IMR-90 (cell line): ENCODE measurements around the gene QKI. TPM values are rescaled to one million over a fixed set of nuclear protein-coding genes. Genes with fewer than 3 reads are reported as not detected.

ENCODE experiments used
- ATAC-seq: fragments of 200-7000 bp; cut with Tn5 transposase; 2 replicates; pipeline ENCODE4 v1.9.1; 2020; ENCODE audit warnings: low read depth, mild to moderate bottlenecking, moderate library complexity
- BruUV-seq: library from RNA; stranded (reverse); fragments of 400-500 nt; replicated peaks from 2 replicates; lab custom pipeline; 2021; lab: Mats Ljungman, UMichigan
- CTCF ChIA-PET: fragments of 300-600 bp; formaldehyde crosslinking; extraction: SDS; loops from one replicate; lab custom pipeline; 2021; ENCODE audit warnings: antibody characterized with exemption; lab: Yijun Ruan, JAX
- POLR2A ChIA-PET: fragments of 300-600 bp; sonication (Branson Sonifier 250); formaldehyde crosslinking; loops from one replicate; lab custom pipeline; 2022; ENCODE audit warnings: antibody characterized with exemption; ENCODE audit not compliant: unreplicated experiment; lab: Charles Lee
- DNase-seq: peaks from one replicate; pipeline ENCODE4 v3.0.0; 2013
- H2AFZ ChIP-seq: replicated peaks from 2 replicates; pipeline ENCODE3; 2013; ENCODE audit warnings: low read length, mild to moderate bottlenecking; ENCODE audit not compliant: poor library complexity
- H2AK5ac ChIP-seq: 2 replicates; pipeline ENCODE4 v1.6.1; 2013; ENCODE audit warnings: low read depth, low read length, inconsistent platforms
- H2AK9ac ChIP-seq: replicated peaks from 2 replicates; pipeline ENCODE3; 2013; ENCODE audit warnings: mild to moderate bottlenecking, low read depth, low read length, moderate library complexity; ENCODE audit not compliant: poor library complexity
- H2BK120ac ChIP-seq: 2 replicates; pipeline ENCODE4 v1.6.1; 2013; ENCODE audit warnings: low read depth, low read length, inconsistent platforms
- H2BK15ac ChIP-seq: 3 replicates; pipeline ENCODE4 v1.6.1; 2013; ENCODE audit warnings: low read depth, low read length, inconsistent platforms
- H2BK20ac ChIP-seq: 2 replicates; pipeline ENCODE4 v1.6.1; 2013; ENCODE audit warnings: low read depth, mild to moderate bottlenecking, inconsistent platforms, low read length, moderate library complexity
- H2BK5ac ChIP-seq: 2 replicates; pipeline ENCODE4 v1.6.1; 2013; ENCODE audit warnings: mild to moderate bottlenecking, low read depth, low read length, inconsistent platforms; ENCODE audit not compliant: poor library complexity, severe bottlenecking
- H3K14ac ChIP-seq: replicated peaks from 2 replicates; pipeline ENCODE4 v1.6.1; 2013; ENCODE audit warnings: low read depth, low read length, inconsistent platforms
- H3K18ac ChIP-seq: 2 replicates; pipeline ENCODE4 v1.6.1; 2013; ENCODE audit warnings: low read depth, low read length, control low read depth
- H3K23ac ChIP-seq: 2 replicates; pipeline ENCODE4 v1.6.1; 2013; ENCODE audit warnings: low read depth, low read length, inconsistent platforms
- H3K27ac ChIP-seq: 2 replicates; pipeline ENCODE4 v1.5.1; 2013; ENCODE audit warnings: mild to moderate bottlenecking, control low read depth, low read length; ENCODE audit not compliant: insufficient read depth
- H3K27me3 ChIP-seq: 2 replicates; pipeline ENCODE4 v1.6.1; 2013; ENCODE audit warnings: low read length; ENCODE audit not compliant: control insufficient read depth, insufficient read depth
- H3K36me3 ChIP-seq: 2 replicates; pipeline ENCODE4 v1.6.1; 2013; ENCODE audit warnings: low read length, mixed read lengths; ENCODE audit not compliant: control insufficient read depth, insufficient read depth
- H3K4ac ChIP-seq: 2 replicates; pipeline ENCODE4 v1.6.1; 2013; ENCODE audit warnings: low read depth, low read length, inconsistent platforms
- H3K4me1 ChIP-seq: 2 replicates; pipeline ENCODE4 v1.6.1; 2013; ENCODE audit warnings: low read length, mixed read lengths; ENCODE audit not compliant: control insufficient read depth, insufficient read depth
- H3K4me2 ChIP-seq: 2 replicates; pipeline ENCODE4 v1.6.1; 2013; ENCODE audit warnings: low read depth, mild to moderate bottlenecking, control low read depth, low read length, moderate library complexity
- H3K4me3 ChIP-seq: 2 replicates; pipeline ENCODE4 v1.5.1; 2013; ENCODE audit warnings: low read depth, mild to moderate bottlenecking, control low read depth, low read length, moderate library complexity; ENCODE audit not compliant: insufficient read depth
- H3K56ac ChIP-seq: 2 replicates; pipeline ENCODE4 v1.6.1; 2013; ENCODE audit warnings: low read length, inconsistent platforms; ENCODE audit not compliant: insufficient read depth; ENCODE audit errors: extremely low read depth
- H3K79me1 ChIP-seq, 2 experiments: 2 replicates each; pipeline ENCODE4 v1.6.1; 2013; ENCODE audit warnings: low read length in 2 of 2, inconsistent platforms in 1 of 2, low read depth in 1 of 2
- H3K9ac ChIP-seq: 2 replicates; pipeline ENCODE4 v1.6.1; 2013; ENCODE audit warnings: low read depth, low read length, control low read depth
- H3K9me1 ChIP-seq: 2 replicates; pipeline ENCODE4 v1.6.1; 2013; ENCODE audit warnings: low read length, inconsistent platforms; ENCODE audit not compliant: insufficient read depth
- H3K9me3 ChIP-seq: 2 replicates; pipeline ENCODE4 v1.6.1; 2013; ENCODE audit warnings: low read length; ENCODE audit not compliant: control insufficient read depth, insufficient read depth
- H4K20me1 ChIP-seq: 2 replicates; pipeline ENCODE4 v1.6.1; 2013; ENCODE audit warnings: low read length, inconsistent platforms; ENCODE audit not compliant: insufficient read depth
- H4K5ac ChIP-seq: 2 replicates; pipeline ENCODE4 v1.6.1; 2013; ENCODE audit warnings: mild to moderate bottlenecking, low read depth, low read length, control low read depth
- H4K8ac ChIP-seq, 2 experiments: 2 replicates each; pipeline ENCODE4 v1.6.1; 2013; ENCODE audit warnings: low read depth in 2 of 2, low read length in 2 of 2, control low read depth in 1 of 2, inconsistent platforms in 1 of 2
- H4K91ac ChIP-seq: 2 replicates; pipeline ENCODE4 v1.6.1; 2013; ENCODE audit warnings: low read depth, low read length, inconsistent platforms; ENCODE audit not compliant: insufficient read depth
- MAZ ChIP-seq: IDR thresholded peaks from 2 replicates; pipeline ENCODE4 v1.6.1; 2012; ENCODE audit warnings: low read depth, mild to moderate bottlenecking, low read length, improper control_type of control experiment, moderate library complexity, borderline replicate concordance
- POLR2A ChIP-seq: IDR thresholded peaks from 2 replicates; pipeline ENCODE4 v1.6.1; 2012; ENCODE audit warnings: mild to moderate bottlenecking, low read depth, low read length
- RCOR1 ChIP-seq: IDR thresholded peaks from 2 replicates; pipeline ENCODE4 v1.6.1; 2012; ENCODE audit warnings: mild to moderate bottlenecking, low read length, improper control_type of control experiment; ENCODE audit not compliant: insufficient replicate concordance
- WGBS, 2 experiments: methylation state at CpG; one replicate each; pipeline versions ENCODE4 v1.1.5 to v1.1.7; 2013; ENCODE audit warnings: missing lambda C conversion rate in 2 of 2; ENCODE audit not compliant: insufficient read length in 1 of 2; ENCODE audit errors: extremely low coverage in 2 of 2; 5-methylcytosine and 5-hydroxymethylcytosine counted together
- dilution Hi-C: fragments of 300-500 bp; cut with HindIII; formaldehyde crosslinking; loops from one replicate; pipeline ENCODE4 v1.14.3; 2018; ENCODE audit warnings: low sequenced_read_pairs; ENCODE audit not compliant: unreplicated experiment
- in situ Hi-C: fragments of 300-500 bp; cut with MboI; formaldehyde crosslinking; loops from 3 replicates; pipeline ENCODE4 v1.14.3; 2019; ENCODE audit warnings: low sequenced_read_pairs, inconsistent platforms, mixed read lengths
- intact Hi-C: fragments of 100-400 bp; cut with micrococcal nuclease; formaldehyde crosslinking; loops from 2 replicates; pipeline ENCODE4 v1.10.0; 2022
- polyA plus RNA-seq, 3 experiments: library from polyadenylated mRNA; depleted of rRNA; stranded (reverse); fragments of >200 nt; gene quantifications; 2 replicates each; pipeline ENCODE4 v1.2.3, GENCODE V29; 2012; ENCODE audit warnings: low replicate concordance in 1 of 3
- total RNA-seq: library from RNA; depleted of rRNA; stranded (reverse); fragments of >200 nt; gene quantifications from 2 replicates; pipeline ENCODE4 v1.2.3, GENCODE V29; 2012

The QKI gene
- total and polyA plus RNA-seq, 2 of the 4 experiments (the other 2 are of a cell fraction): 112 to 232 TPM

DNA sequence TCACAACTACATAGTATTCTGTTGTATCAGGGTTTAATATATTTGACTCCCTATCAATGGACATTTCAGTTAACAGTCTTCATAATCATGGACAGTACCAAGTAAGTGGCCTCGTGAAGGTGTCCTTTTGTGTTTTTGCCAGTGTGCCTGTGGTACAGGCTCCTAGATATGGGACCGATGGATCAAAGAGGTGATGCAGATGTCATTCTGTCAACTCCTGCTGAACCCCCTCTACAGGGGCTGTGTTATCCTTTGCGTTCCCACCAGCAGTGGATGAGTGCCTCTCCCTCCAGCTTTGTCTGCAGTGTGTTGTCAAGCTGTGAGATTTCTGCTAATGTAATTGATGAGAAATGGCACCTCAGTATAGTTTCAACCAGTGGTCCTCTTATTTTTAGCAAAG lies 210.7 kb downstream of the QKI start:
- in situ Hi-C loops: no loop called here
- ATAC-seq: no peak
- dilution Hi-C loops: no loop called here
- H3K4me2 ChIP-seq: no peak overlapping the region
- no peak overlapping the region for H3K18ac ChIP-seq
- intact Hi-C loops: no loop called here
- no peaks in the 10 kb centered on the region for H4K20me1 ChIP-seq
- H2AK9ac ChIP-seq: no peak overlapping the region
- no peak overlapping the region for H4K8ac ChIP-seq
- H2BK15ac ChIP-seq: no peak overlapping the region
- no peak overlapping the region for H3K27ac ChIP-seq
- H3K9ac ChIP-seq: no peak overlapping the region
- H2BK20ac ChIP-seq: no peak overlapping the region
- TF ChIP-seq RCOR1 (no peak), MAZ (no peak), POLR2A (no peak)
- H2AK5ac ChIP-seq: no peak overlapping the region
- no peak overlapping the region for H2AFZ ChIP-seq
- no peak overlapping the region for H2BK5ac ChIP-seq
- H3K27me3 ChIP-seq: no peaks in the 10 kb centered on the region; the same call in 1 of the 2 replicates
- ChIA-PET CTCF (no interaction called here), POLR2A (no interaction called here)
- no TSS peak for BruUV-seq
- no CpG with 5 or more reads among the region's 3 CpGs for WGBS, 2 experiments
- no peaks in the 10 kb centered on the region for H3K36me3 ChIP-seq
- H4K91ac ChIP-seq: no peak overlapping the region
- no peak overlapping the region for H3K56ac ChIP-seq
- H4K5ac ChIP-seq: no peak overlapping the region
- no peak overlapping the region for H3K23ac ChIP-seq
- no peak overlapping the region for H3K4me3 ChIP-seq
- peaks cover 6% of the 10 kb centered on the region for H3K9me3 ChIP-seq
- no peaks in the 10 kb centered on the region for H3K79me1 ChIP-seq
- no peaks in the 10 kb centered on the region for H3K4me1 ChIP-seq
- H3K14ac ChIP-seq: no peak overlapping the region
- H3K4ac ChIP-seq: no peak overlapping the region
- no peaks in the 10 kb centered on the region for H3K9me1 ChIP-seq
- H2BK120ac ChIP-seq: no peak overlapping the region
- no peak for DNase-seq
